ENCODE measurements around the gene BPIFA1. TPM values are rescaled to one million over a fixed set of nuclear protein-coding genes. Genes with fewer than 3 reads are reported as not detected.

Gene BPIFA1
- total and polyA plus RNA-seq, 9 of the 15 experiments (the other 6 are each of a cell fraction or from before 2014, with no cell fraction given), result not detected

DNA sequence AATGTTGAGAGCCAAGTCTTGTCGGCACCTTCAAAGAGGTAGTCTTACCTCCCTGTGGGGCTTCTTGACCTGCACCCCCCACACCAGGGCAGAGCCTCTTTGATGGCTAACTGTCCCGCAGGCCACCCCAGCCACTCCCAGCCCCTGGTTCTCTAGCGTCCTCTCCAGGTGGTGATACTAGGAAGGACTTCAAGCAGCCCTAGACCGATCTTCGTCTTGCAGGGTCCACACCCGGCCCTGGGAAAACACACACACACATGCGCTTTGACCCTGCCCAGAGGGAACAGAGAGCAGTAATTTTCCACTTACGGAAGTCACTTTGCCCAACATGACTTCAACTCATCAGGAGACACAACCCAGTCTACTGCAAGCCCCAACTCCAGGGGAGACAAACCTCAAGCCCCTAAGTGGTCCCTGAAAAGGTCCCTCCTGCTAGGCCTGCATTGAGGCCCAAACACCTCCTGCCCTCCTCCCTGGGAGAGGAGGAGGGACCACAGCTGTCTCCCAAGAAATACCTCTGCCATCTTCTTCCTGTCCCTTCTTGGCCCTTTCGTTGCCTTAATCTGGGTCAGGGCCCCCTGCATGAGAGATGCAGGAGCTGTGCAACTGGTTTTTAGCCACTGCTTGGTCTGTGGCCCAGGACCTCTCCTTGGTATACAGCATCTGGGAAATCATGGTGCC is 44.3 kb downstream of the BPIFA1 start:
- no peaks in the 10 kb centered on the region; a peak in 1 of 5 replicates for H3K4me1 ChIP-seq (replicated peaks in 1 of 2; ENCODE audit: control insufficient read depth in 2 of 2, insufficient read depth in 2 of 2, low read length in 2 of 2)
- no peaks in the 10 kb centered on the region for H3K9me3 ChIP-seq (replicated peaks; ENCODE audit: control insufficient read depth, insufficient read depth, low read depth, low read length)
- no peak overlapping the region for H3K9ac ChIP-seq (ENCODE audit: insufficient read depth in 1 of 2, low read depth in 2 of 2, low read length in 2 of 2)
- WGBS (ENCODE audit: insufficient coverage, low coverage, missing lambda C conversion rate), result 0% methylated on average over 8 of the region's 9 CpGs
- peaks cover 10% of the 10 kb centered on the region; the same call in 1 of the 2 replicates for H4K20me1 ChIP-seq (replicated peaks; ENCODE audit: control insufficient read depth, insufficient read depth, low read length)
- BruUV-seq (replicated peaks), result no TSS peak
- no peak for ATAC-seq
- no peak overlapping the region for H2AFZ ChIP-seq (ENCODE audit: low read depth, low read length)
- H3K36me3 ChIP-seq (ENCODE audit: control insufficient read depth, insufficient read depth, low read length), result no peaks in the 10 kb centered on the region
- FAIRE-seq, result no peak
- no peak for DNase-seq (ENCODE audit: extremely low read depth in 1 of 4, low spot score in 3 of 4)
- H3K4me3 ChIP-seq, result no peak overlapping the region
- intact Hi-C loops (cut with micrococcal nuclease), result no loop called here
- H3K27ac ChIP-seq (ENCODE audit: extremely low read depth, low read depth, low read length), result no peak overlapping the region
- no peaks in the 10 kb centered on the region for H3K79me2 ChIP-seq (ENCODE audit: control insufficient read depth, insufficient read depth, low read length)
- in situ Hi-C loops (cut with MboI), result no loop called here
- H3K27me3 ChIP-seq (ENCODE audit: control insufficient read depth in 2 of 2, insufficient read depth in 2 of 2, low read length in 2 of 2), result peaks cover 29 to 70% of the 10 kb centered on the region in 2 experiments; a peak in 4 of 5 replicates
- no peaks in the 10 kb centered on the region for H3K9me1 ChIP-seq (ENCODE audit: control insufficient read depth, insufficient read depth, low read length)
- TF ChIP-seq NCOA2 (IDR thresholded peaks at IDR 0.05; ENCODE audit: partially characterized antibody in 2 of 2) (no peak), FOXJ3 (CRISPR knock-in tag; IDR thresholded peaks at IDR 0.05) (no peak), BRD4 (IDR thresholded peaks at IDR 0.05) (no peak), MTA2 (IDR thresholded peaks at IDR 0.05; ENCODE audit: low read depth) (no peak), PTRF (tag; IDR thresholded peaks at IDR 0.05) (no peak), CXXC5 (CRISPR knock-in tag; IDR thresholded peaks at IDR 0.05) (no peak), MCM5 (IDR thresholded peaks at IDR 0.05; ENCODE audit: low read depth) (no peak), HOXB6 (CRISPR knock-in tag; IDR thresholded peaks at IDR 0.05; ENCODE audit: borderline replicate concordance) (no peak), TCF7L2 (IDR thresholded peaks at IDR 0.05; ENCODE audit: low read depth, low read length) (no peak), SMARCC2 (IDR thresholded peaks at IDR 0.05; ENCODE audit: low read depth) (no peak)
- TF ChIP-seq, protein P1, sequence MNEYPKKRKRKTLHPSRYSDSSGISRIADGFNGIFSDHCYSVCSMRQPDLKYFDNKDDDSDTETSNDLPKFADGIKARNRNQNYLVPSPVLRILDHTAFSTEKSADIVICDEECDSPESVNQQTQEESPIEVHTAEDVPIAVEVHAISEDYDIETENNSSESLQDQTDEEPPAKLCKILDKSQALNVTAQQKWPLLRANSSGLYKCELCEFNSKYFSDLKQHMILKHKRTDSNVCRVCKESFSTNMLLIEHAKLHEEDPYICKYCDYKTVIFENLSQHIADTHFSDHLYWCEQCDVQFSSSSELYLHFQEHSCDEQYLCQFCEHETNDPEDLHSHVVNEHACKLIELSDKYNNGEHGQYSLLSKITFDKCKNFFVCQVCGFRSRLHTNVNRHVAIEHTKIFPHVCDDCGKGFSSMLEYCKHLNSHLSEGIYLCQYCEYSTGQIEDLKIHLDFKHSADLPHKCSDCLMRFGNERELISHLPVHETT (CRISPR knock-in tag; conservative IDR thresholded peaks at IDR 0.05 in 1 of 2, IDR thresholded peaks at IDR 0.05 in 1 of 2), result no peak
- TF ChIP-seq, protein P2, sequence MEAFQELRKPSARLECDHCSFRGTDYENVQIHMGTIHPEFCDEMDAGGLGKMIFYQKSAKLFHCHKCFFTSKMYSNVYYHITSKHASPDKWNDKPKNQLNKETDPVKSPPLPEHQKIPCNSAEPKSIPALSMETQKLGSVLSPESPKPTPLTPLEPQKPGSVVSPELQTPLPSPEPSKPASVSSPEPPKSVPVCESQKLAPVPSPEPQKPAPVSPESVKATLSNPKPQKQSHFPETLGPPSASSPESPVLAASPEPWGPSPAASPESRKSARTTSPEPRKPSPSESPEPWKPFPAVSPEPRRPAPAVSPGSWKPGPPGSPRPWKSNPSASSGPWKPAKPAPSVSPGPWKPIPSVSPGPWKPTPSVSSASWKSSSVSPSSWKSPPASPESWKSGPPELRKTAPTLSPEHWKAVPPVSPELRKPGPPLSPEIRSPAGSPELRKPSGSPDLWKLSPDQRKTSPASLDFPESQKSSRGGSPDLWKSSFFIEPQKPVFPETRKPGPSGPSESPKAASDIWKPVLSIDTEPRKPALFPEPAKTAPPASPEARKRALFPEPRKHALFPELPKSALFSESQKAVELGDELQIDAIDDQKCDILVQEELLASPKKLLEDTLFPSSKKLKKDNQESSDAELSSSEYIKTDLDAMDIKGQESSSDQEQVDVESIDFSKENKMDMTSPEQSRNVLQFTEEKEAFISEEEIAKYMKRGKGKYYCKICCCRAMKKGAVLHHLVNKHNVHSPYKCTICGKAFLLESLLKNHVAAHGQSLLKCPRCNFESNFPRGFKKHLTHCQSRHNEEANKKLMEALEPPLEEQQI (IDR thresholded peaks at IDR 0.05), result no peak
- no peak overlapping the region for H3K4me2 ChIP-seq (ENCODE audit: insufficient read depth, low read length)
- ChIA-PET CTCF (ENCODE audit: low intra/inter-chr PET ratio) (no interaction called here), POLR2A (no interaction called here)

All from K562 (cell line).